Amniotic stem cell (primary cell): ENCODE results near the gene AMT.
A peak's percentile ranks its signal among the peaks of the same experiment; 100 is the strongest.

Experiments used
- DNase-seq: peaks from one replicate; lab custom pipeline; 2025; lab: John Stamatoyannopoulos, UW

Gene AMT

DNA sequence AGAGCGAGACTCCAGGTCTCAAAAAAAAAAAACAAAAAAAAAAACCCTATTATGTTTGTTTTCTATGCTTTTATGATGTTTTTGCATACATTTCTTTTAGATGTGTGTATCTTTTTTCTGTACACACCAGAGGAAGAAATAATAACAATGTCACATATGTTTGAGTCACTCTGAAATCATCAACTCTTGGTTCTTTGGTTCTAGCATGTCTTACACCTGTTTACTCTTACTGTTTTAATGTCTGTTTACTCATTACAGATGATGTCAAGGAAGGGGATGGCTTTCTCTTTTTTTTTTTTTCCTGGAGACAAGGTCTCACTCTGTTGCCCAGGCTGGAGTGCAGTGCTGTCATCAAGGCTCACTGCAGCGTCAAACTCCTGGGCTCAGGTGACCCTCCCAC, 34.6 kb downstream of the AMT start:
- no peak for DNase-seq

DNA sequence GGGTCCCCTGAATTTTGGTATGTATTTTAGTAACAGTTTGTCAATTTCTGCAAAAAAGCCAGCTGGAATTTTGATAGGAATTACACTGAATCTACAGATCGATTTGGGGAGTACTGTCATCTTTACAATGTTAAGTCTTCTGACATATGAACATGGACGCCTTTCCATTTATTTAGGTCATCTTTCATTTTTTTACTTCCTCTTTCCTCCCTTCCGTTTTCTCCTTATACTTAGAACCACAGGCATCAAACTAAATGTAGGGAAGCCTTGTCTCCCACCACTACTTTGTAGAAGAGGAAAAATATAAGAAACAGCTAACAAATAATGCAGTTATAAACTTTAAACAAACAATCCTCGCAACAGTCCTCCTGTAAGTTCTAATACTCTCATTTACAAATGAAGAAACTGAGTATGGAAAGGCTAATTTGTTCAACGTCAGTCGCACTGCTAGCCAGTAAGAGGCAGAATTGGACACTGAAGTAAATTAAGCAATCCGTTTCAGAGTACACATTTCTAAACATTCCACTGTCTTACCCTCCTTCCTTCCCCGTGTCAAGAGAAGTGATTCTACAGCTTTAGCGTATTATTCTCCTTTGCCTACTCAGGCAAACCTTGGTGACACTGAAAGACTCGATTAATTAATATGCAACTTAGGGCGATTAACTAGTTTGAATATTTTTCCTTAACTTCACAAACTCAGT, 36.1 kb downstream of the AMT start:
- no peak for DNase-seq

DNA sequence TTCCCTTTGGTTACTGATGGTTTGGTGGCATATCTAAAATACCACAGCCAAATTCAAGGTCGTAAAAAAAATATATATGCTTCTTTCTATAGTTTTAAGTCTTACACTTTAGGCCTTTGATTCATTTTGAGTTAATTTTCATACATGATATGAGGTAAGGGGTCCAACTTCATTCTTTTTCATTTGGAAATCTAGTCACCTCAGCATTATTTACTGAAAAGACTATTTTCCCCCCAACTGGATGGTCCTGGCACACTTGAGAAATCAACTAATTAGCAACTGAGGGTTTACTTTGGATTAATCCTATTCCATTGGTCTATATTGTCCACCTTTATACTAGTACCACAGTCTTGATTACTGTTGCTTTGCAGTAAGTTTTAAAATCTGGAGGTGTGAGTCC, 36.7 kb downstream of the AMT start:
- no peak for DNase-seq

DNA sequence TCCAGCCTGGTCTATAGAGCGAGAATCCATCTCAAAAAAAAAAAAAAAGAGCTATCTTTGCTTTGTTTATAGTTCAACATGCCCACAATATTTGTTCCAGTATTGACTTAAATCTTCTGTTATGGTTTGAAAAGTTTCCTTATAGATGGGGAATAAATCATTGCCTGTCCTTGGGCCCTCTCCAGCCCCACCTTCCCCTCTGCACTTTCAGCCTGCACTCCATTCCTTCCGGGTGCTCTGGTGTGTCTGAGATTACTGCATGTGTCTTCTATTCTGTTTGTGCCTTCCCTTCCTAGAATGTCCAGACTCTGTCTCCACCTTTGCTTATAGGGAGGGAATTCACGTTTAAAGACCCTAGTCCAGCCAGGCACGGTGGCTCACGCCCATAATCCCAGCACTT, 38.9 kb downstream of the AMT start:
- DNase-seq, result no peak

DNA sequence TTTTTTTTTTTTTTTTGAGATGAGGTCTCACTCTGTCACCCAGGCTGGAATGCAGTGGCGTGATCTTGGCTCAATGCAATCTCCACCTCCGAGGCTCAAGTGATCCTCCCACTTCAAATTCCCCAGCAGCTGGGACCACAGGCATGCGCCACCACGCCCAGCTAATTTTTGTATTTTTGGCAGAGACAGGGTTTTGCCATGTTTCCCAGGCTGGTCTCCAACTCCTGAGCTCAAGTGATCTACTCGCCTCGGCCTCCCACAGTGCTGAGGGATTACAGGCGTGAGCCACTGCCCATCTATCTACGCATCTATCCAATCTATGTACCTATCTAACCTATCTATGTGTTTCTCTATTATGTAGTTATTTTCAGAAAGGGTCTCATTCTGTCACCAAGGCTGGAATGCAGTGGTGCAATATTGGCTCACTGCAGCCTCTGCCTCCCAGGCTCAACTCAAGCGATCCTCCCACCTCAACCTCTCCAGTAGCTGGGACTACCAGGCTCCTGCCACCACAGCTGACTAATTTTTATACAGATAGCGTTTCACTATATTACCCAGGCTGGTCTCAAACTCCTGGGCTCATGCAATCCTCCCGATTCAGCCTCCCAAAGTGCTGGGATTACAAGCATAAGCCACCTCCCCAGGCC, 43.9 kb downstream of the AMT start:
- peak; percentile 35 for DNase-seq

DNA sequence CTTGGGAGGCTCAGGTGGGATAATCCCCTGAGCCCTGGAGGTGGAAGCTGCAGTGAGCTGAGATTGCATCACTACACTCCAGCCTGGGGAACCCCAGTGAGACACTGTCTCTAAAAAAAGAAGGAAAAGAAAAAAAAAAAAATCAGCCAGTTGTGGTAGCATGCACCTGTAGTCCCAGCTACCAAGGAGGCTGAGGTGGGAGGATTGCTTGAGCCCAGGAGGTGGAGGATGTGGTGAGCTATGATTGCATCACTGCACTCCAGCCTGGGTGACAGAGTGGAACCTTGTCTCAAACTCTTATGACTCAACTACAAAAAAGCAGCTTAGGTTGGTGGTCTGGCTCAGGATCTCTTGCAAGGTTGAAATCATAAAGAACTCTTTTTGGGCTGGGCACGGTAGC, 44.8 kb downstream of the AMT start:
- DNase-seq, result no peak

DNA sequence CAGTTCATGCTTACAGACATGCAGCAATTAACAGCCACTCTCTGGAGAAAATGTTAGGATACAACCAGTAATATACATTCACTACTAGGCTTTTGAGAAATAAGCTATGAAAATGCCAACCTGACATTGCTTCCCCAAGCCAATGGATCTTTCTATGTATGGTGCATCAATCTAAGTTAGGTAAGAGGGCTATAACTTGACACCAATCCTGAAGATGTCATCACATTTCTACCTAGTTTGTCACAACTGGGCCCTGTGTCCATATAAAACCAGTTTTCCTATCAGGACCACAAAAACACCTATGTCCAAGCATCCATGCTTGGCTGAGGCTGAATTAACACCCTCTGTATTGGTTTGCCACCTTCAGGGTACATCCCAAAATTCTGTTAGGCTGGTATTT, 50.3 kb downstream of the AMT start:
- DNase-seq, result no peak

DNA sequence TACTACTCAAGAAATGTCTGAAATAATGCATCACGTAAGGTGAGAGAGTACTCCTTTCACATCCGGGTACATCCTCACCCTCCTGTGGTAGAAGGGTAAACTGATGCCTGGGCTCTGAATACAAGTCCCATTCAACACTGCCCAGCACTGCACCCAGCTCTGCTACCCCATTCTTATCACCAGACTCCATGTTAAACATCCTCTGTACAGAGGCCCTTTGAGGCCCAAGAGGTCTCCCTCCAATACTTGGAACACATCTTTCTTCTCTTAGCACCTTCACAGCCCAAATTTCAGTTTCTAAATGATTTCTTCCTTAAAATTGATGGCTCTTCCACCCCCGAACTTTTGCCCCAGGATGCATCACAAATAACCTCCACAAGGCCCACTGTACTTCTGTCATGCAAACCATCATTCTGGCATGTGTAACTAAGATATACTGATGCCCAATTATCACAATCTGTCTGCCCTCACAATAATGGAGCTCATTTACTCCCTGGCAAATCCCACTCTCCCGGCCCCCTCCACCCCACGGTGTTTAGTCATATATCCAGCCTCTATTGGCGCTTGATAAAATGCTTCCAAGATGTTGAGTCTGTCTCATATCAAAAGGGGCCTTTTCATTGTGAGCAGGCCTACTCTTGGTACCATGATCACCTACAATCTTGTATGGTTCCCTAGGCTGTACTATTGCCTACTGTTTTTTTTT, 51.5 kb downstream of the AMT start:
- DNase-seq, result no peak
